Panc1 (cell line): ENCODE data around the gene OCEL1. TPM values are rescaled to one million over a fixed set of nuclear protein-coding genes. Genes with fewer than 3 reads are reported as not detected.

ENCODE experiments used
- ATAC-seq: fragments of 200-7000 bp; cut with Tn5 transposase; 2 replicates; pipeline ENCODE4 v1.9.1; 2020; ENCODE audit warnings: mild to moderate bottlenecking, moderate library complexity
- BruUV-seq: library from RNA; stranded (reverse); fragments of 400-500 nt; replicated peaks from 2 replicates; lab custom pipeline; 2021; lab: Mats Ljungman, UMichigan
- CTCF ChIA-PET: fragments of 300-600 bp; sonication (Branson Sonifier 250); formaldehyde crosslinking; loops from one replicate; lab custom pipeline; 2022; ENCODE audit warnings: antibody characterized with exemption; lab: Charles Lee
- POLR2A ChIA-PET: fragments of 300-600 bp; sonication (Branson Sonifier 250); formaldehyde crosslinking; loops from one replicate; lab custom pipeline; 2022; ENCODE audit warnings: antibody characterized with exemption; lab: Charles Lee
- DNase-seq: peaks from one replicate; pipeline ENCODE4 v3.0.0-alpha.2; 2010; ENCODE audit warnings: low read depth, low spot score
- H3K27ac ChIP-seq: 2 replicates; pipeline ENCODE4 v1.5.1; 2011; ENCODE audit warnings: mild to moderate bottlenecking, low read length, inconsistent platforms
- H3K27me3 ChIP-seq: fragments of 200-500 bp; sonication (Bioruptor generic); 2 replicates; pipeline ENCODE4 v1.6.0; 2014; ENCODE audit warnings: low read length, inconsistent platforms; ENCODE audit not compliant: control insufficient read depth, insufficient read depth
- H3K36me3 ChIP-seq: fragments of 200-500 bp; sonication (Bioruptor generic); 2 replicates; pipeline ENCODE4 v1.5.1; 2014; ENCODE audit warnings: inconsistent platforms, mild to moderate bottlenecking, low read length, moderate library complexity; ENCODE audit not compliant: control insufficient read depth, insufficient read depth
- H3K4me1 ChIP-seq: 2 replicates; pipeline ENCODE4 v1.5.1; 2011; ENCODE audit warnings: inconsistent platforms, mild to moderate bottlenecking, low read length, moderate library complexity; ENCODE audit not compliant: control insufficient read depth, insufficient read depth
- H3K4me3 ChIP-seq, 2 experiments: 2 replicates each; pipeline ENCODE4 v1.5.1; 2011 to 2012; ENCODE audit warnings: low read depth in 2 of 2, low read length in 2 of 2, mild to moderate bottlenecking in 2 of 2, inconsistent platforms in 1 of 2, moderate library complexity in 1 of 2
- H3K9me3 ChIP-seq: fragments of 200-500 bp; sonication (Bioruptor generic); 2 replicates; pipeline ENCODE4 v1.5.1; 2014; ENCODE audit warnings: low read depth, mild to moderate bottlenecking, inconsistent platforms, low read length, moderate library complexity; ENCODE audit not compliant: control insufficient read depth, insufficient read depth
- CTCF ChIP-seq: fragments of 450-650 bp; IDR thresholded peaks from 2 replicates; pipeline ENCODE4 v1.5.1; 2017; ENCODE audit warnings: mild to moderate bottlenecking
- POLR2AphosphoS5 ChIP-seq: IDR thresholded peaks from 2 replicates; pipeline ENCODE4 v1.6.1; 2012; ENCODE audit warnings: mild to moderate bottlenecking, low read depth, low read length, moderate library complexity
- REST ChIP-seq, 2 experiments: IDR thresholded peaks; 2 replicates each; pipeline ENCODE4 v1.6.1; 2011 to 2012; ENCODE audit warnings: low read depth in 2 of 2, control low read depth in 1 of 2, low read length in 1 of 2, mild to moderate bottlenecking in 1 of 2, moderate library complexity in 1 of 2; ENCODE audit not compliant: insufficient read depth in 1 of 2
- SIN3A ChIP-seq: IDR thresholded peaks from 2 replicates; pipeline ENCODE4 v1.6.1; 2012; ENCODE audit warnings: low read depth, mild to moderate bottlenecking, low read length, moderate library complexity, borderline replicate concordance; ENCODE audit not compliant: insufficient read depth
- TCF7L2 ChIP-seq: IDR thresholded peaks from 2 replicates; pipeline ENCODE4 v1.6.1; 2011; ENCODE audit warnings: mild to moderate bottlenecking, low read depth, low read length, inconsistent platforms
- in situ Hi-C: cut with HindIII; loops from 2 replicates; pipeline ENCODE4 v1.10.0; 2016; ENCODE audit warnings: low sequenced_read_pairs, low pct_unique_long_range_greater_than_20kb
- intact Hi-C: fragments of 100-400 bp; cut with micrococcal nuclease; formaldehyde crosslinking; loops from one replicate; pipeline ENCODE4 v1.10.0; 2022; ENCODE audit not compliant: unreplicated experiment
- total RNA-seq: library from RNA; stranded (reverse); gene quantifications from one replicate; pipeline ENCODE4 v1.2.1, GENCODE V29; 2021; ENCODE audit not compliant: unreplicated experiment

Gene OCEL1
- total RNA-seq, 1 experiment from 2014 or later: 37.1 TPM

GRCh38 chr19:17260842-17261325, 34.9 kb downstream of the OCEL1 start:
- ATAC-seq (peak; percentile 99), DNase-seq (peak; percentile 52)
- Histone ChIP-seq H3K36me3 (no peaks in the 10 kb centered on the region), H3K27ac (peak overlapping the region; percentile 61; the same call in 1 of the 2 replicates), H3K4me3 (no peak overlapping the region), H3K9me3 (no peaks in the 10 kb centered on the region), H3K4me1 (no peaks in the 10 kb centered on the region), H3K27me3 (no peaks in the 10 kb centered on the region)
- intact Hi-C loops: no loop called here
- ChIA-PET CTCF (interaction anchor here (0.6 to 0.7 kb wide), 2 partner anchors 12 to 21 kb away, joined by 3 to 10 read pairs; partner anchors contain the start of gene ANKLE1), POLR2A (no interaction called here)
- BruUV-seq: no TSS peak
- in situ Hi-C loops: no loop called here
- TF ChIP-seq CTCF (peak; percentile 94), REST (IDR thresholded peaks at IDR 0.05; ENCODE audit: insufficient read depth in 1 of 2, low read depth in 2 of 2, low read length in 1 of 2) (no peak)

DNA sequence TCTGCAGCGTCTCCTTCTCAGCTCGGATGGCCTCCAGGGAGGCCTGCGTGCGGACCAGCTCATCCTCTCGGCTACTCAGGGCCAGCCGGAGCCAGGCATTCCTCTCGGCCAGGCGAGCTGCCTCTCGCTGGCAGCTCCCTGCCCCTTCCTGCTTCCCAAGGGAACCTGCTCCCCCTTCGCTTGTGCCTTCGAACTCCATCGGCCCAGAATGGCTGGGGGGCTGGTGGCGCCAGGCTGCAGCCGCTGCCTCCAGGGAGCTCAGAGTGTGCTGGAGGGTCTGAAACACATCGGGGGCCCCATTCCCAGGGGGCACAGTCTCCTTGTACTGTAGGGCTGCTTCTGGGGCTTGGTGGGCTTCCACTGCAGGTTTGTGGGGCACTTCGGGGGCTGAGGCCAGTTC, 36.5 kb downstream of the OCEL1 start:
- Histone ChIP-seq H3K27ac (no peak overlapping the region), H3K4me1 (no peaks in the 10 kb centered on the region), H3K36me3 (peaks cover under 1% of the 10 kb centered on the region; the same call in 1 of the 2 replicates), H3K27me3 (no peaks in the 10 kb centered on the region), H3K9me3 (no peaks in the 10 kb centered on the region), H3K4me3 (no peak overlapping the region)
- ChIA-PET CTCF (no interaction called here), POLR2A (no interaction called here)
- in situ Hi-C loops (no loop called here), intact Hi-C loops (no loop called here)
- no peak for TF ChIP-seq SIN3A
- no peak for TF ChIP-seq TCF7L2
- no peak for TF ChIP-seq POLR2AphosphoS5
- TF ChIP-seq CTCF: no peak
- no TSS peak for BruUV-seq
- DNase-seq (no peak), ATAC-seq (no peak)
